GM12873 (cell line): ENCODE measurements around the gene PSMD4.

Experiments
- TF ChIP-seq, protein P1 (sequence below): IDR thresholded peaks from 2 replicates; pipeline ENCODE4 v1.5.1; 2012; ENCODE audit warnings: low read depth, mild to moderate bottlenecking, moderate library complexity, low read length, control low read depth; ENCODE audit not compliant: insufficient read depth; ENCODE audit errors: missing control alignments

PSMD4 gene

GRCh38 chr1:151287767-151288500 is 33.4 kb downstream of the PSMD4 start:
- TF ChIP-seq, protein P1, sequence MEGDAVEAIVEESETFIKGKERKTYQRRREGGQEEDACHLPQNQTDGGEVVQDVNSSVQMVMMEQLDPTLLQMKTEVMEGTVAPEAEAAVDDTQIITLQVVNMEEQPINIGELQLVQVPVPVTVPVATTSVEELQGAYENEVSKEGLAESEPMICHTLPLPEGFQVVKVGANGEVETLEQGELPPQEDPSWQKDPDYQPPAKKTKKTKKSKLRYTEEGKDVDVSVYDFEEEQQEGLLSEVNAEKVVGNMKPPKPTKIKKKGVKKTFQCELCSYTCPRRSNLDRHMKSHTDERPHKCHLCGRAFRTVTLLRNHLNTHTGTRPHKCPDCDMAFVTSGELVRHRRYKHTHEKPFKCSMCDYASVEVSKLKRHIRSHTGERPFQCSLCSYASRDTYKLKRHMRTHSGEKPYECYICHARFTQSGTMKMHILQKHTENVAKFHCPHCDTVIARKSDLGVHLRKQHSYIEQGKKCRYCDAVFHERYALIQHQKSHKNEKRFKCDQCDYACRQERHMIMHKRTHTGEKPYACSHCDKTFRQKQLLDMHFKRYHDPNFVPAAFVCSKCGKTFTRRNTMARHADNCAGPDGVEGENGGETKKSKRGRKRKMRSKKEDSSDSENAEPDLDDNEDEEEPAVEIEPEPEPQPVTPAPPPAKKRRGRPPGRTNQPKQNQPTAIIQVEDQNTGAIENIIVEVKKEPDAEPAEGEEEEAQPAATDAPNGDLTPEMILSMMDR = no peak

GRCh38 chr1:151288502-151288901 is 34.0 kb downstream of the PSMD4 start:
- TF ChIP-seq, protein P1 = no peak

- TF ChIP-seq, protein P1 = no peak
Measured at GRCh38 chr1:151289080-151289935, 34.8 kb downstream of the PSMD4 start.

DNA sequence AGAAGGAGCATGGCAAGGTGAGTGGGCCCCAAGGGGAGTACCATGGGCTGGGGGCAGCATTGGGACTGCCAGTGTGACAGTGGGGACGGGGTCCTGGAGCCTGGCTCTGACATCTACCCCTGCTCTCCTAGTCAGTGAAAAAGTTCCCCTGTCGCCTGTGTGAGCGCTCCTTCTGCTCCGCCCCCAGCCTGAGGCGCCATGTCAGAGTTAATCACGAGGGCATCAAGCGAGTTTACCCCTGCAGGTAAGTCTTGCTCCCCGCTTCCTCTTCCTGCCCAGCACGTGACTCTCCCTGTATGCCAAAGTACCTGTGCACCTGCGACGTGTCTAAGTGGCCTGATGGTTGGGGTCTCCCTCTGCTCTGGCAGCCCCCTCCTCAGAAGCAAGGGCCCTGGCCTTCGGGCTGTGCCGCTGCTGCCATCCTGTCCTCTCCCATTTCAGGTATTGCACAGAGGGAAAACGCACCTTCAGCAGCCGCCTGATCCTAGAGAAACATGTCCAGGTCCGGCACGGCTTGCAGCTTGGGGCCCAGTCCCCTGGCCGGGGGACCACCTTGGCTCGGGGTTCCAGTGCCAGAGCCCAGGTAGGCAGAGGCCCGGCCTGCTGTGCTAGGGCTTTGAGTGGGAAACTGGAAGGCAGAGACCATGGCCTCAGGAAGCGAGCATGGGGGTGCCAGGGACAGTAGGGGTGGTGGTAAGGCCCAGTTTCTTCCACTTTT is 35.6 kb downstream of the PSMD4 start:
- TF ChIP-seq, protein P1 = no peak

DNA sequence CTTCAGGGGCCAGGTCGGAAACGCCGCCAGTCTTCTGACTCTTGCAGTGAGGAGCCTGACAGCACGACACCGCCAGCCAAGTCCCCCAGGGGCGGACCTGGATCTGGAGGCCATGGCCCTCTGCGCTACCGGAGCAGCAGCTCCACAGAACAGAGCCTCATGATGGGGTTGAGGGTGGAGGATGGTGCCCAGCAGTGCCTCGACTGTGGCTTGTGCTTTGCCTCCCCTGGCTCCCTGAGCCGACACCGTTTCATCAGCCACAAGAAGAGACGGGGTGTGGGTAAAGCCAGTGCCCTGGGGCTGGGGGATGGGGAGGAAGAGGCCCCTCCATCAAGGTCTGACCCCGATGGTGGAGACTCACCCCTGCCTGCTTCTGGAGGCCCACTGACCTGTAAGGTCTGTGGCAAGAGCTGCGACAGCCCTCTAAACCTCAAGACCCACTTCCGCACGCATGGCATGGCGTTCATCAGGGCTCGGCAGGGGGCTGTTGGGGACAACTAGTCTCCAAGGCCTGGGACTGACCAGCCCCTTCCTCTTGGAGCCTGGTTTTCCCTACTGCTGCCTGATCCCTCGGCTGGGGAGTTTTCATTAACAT is 36.3 kb downstream of the PSMD4 start:
- TF ChIP-seq, protein P1 = no peak

GRCh38 chr1:151292207-151293030 is 37.9 kb downstream of the PSMD4 start:
- TF ChIP-seq, protein P1 = peak; percentile 39
